CD4-positive, alpha-beta T cell treated with Interleukin-21 for 1 hour (primary cell): Measurements from ENCODE around the gene PSTPIP1.
A peak's percentile ranks its signal among the peaks of the same experiment; 100 is the strongest.

Experiments used
- DNase-seq: peaks from one replicate; pipeline ENCODE4 v3.0.0-alpha.2; 2020

PSTPIP1 gene

GRCh38 chr15:76979331-76979925 lies 15.5 kb upstream of the PSTPIP1 start:
- no peak for DNase-seq

GRCh38 chr15:76979996-76980520 lies 14.9 kb upstream of the PSTPIP1 start:
- DNase-seq: no peak

DNA sequence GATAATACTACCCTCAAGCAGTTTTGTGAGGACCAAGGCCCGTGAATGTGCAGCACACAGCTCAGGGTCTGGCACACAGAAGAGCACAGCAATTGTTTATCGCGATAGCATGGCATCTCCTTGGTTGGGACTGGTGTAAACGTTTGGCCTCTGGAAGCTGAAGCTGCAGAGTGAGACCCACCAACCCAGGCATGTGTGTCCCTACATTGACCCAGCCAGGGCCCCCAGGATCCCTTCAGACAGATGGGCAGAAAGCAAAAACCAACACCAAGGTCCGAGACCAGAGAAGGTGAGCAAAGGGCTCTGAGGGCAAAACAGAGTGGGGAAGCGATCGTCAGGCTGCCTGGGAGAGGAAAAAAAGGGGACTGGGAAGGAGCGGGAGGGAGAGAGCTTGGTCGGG lies 12.6 kb upstream of the PSTPIP1 start:
- no peak for DNase-seq

DNA sequence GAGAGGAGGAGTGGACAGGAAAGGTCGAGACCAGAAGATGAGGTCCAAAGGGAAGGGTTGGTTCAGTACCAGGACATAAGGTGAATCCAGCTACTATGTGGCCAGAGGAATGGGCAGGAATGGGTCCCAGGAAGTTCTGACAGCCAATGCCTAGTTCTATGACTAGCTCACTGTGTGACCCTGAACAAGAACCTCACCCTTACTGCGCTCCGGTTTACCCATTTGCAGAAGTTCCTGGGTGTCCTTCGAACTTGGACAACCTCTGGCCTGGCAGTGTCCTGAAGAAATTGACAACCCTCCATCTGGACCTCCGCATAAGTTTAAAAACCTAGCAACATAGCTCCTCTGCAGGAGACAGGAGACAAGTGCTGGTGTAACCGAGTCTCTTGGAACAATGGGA lies 12.2 kb upstream of the PSTPIP1 start:
- DNase-seq: no peak

DNA sequence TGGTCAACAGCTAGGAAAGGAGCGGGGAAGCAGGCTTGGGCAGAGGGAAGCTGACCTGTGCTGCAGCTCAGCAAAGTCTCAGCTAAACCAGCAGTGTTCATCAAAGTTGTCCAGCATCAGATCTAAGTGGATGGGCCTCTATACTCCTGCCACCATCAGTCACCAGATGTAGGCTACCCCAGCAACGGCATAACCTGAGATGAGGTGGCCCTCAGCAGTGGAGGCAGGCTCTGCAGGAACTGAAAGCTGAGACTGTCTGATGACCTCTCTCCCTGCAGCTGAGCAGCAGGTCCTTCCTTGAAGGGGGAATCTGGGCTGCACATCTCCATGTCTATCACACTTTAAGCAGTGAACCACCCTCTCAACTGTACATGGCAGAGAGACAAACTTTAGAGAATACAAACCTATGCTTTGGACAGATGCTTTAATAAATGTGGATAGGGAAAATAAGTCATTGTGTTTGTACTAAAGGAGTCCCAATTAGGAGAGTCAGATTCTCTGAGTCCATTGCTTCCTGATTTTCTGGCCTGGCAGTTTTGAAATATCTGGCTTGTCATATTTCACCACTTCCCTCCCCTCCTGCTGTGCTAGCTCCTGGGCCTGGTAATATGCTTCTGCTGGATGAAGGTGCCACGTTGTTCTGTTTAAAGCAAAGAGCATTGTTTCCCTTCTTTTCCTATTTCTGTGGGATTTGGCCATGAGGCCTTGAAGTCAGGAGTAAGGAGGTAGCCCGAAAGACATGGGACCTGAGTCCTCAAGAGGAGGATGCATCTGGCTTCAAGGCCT lies 11.1 kb upstream of the PSTPIP1 start:
- no peak for DNase-seq

- DNase-seq: no peak
These were observed 8.2 kb upstream of the PSTPIP1 start for GRCh38 chr15:76986743-76987142.

DNA sequence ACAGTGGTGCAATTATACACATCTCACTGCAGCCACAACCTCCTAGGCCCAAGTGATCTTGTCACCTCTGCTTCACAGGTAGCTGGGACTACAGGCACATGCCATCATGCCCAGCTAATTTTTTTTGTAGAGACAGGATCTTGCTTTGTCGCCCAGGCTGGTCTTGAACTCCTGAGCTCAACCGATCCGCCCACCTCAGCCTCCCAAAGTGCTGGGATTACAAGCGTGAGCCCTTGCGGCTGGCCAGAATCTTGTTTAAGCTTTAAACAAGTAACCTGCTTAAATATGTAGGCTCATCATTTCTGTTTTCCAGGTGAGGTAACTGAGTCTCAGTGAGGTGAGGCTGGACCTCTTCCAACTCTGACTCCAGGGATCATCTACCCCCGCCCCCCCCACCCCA lies 7.7 kb upstream of the PSTPIP1 start:
- no peak for DNase-seq

GRCh38 chr15:76987896-76988860 lies 6.7 kb upstream of the PSTPIP1 start:
- no peak for DNase-seq

GRCh38 chr15:76988867-76989780 lies 5.8 kb upstream of the PSTPIP1 start:
- DNase-seq: no peak

DNA sequence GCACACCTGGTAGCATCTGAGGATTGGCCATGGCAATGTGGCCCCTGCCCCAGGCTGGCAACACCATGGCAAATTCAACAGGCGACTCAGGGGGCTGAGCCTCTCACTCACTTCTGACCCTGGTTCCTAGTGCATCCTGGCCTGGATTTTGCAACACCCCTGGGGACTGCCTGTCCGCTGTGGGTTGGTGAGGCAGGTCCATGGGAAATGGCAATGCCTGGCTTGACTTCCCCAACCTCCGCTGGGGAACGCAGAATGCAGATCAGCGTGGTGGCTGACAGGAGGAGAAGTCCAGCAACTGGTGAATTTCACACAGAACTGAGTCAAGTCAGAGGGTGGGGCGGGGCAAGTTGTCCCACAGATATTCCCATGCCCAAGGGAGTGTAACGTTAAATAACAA lies 3.9 kb upstream of the PSTPIP1 start:
- DNase-seq: no peak

DNA sequence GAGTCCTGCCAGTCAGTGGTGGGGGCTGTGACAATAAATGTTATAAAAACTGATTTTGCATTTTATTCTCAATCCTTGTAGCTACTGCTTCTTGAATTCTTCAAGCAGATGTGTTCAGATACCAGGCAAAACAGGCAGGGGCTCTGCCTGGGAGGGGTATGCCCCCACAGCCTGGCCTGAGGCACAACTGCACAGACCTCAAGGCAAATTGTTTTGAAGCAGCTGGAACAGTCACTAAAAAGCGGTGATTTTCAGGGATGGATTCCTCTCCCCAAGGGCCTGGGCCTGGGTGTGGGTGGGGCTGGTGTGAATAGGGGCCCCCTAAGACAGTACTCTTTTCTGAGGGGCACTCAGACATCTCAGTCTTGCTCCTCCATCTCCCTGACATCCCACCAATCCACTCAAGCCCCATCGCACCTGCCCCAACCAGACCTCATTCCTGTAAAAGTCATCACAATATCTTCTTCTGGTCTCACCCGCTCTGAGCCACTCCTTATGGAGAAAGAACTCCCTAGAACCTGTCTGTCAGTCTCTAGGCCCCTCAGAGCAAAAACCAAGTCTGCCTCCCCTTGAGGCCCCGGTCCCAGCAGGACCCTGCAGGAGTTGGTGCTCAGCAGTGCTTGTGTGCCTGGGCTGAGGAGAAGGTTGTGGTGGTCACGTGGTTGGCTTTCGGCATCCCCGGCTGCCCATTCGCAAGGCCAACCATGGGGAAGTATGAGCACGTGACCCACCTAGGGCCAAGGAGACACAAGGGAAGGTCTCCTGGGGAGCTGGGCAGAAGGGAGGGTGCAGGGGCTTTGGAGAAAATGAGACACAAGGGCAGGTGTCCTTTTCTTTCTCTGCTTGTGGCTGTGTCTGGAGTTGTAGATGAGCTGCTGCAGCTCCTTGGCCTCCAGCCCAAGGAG lies 2.9 kb upstream of the PSTPIP1 start:
- DNase-seq: no peak

GRCh38 chr15:76993114-76993725 lies 1.7 kb upstream of the PSTPIP1 start:
- DNase-seq: no peak

- DNase-seq: peak; percentile 57
These were observed 925 bp upstream of the PSTPIP1 start for GRCh38 chr15:76994001-76994400.

DNA sequence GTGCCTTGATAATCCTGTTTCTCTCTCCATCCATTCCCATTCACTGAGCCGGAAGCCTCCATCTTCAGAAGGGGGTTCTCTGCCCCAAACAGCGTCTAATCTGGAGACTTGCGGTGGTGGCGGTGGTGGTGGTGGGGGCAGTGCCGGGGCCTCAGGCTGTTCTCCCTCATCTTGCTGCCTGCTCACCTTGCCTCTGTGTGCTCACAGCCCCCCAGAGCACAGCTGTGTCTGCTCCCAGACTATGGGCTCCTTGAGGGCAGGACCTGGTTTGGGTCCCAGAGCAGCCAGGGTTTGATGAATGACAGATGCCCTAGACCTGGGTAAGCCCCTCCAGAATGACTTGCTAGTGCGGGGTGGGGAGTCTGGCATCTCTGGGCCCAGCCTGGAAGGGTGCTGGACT lies 430 bp upstream of the PSTPIP1 start:
- DNase-seq: no peak

DNA sequence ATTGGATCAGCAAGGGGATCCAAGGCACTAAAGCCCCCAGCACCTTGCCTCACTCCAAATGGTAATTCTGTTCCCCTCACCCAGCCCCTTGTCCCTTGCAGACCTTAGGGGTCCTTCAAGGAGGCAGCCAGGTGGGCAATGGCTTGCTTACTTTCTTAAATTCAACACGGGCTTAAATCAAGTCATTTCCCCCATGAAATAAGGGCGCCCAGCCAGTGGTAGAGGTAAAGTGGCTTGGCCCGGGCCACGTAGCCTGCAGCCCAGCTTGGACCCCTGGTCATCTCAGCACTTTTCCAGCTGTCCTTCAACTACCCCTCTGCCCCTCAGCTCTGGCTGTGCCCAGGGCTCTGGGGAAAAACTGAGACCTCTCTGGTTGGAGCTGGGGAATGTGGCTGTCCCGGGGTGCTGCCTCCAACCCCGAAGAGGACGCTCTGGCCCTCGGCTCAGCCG lies 1.2 kb downstream of the PSTPIP1 start:
- DNase-seq: no peak

DNA sequence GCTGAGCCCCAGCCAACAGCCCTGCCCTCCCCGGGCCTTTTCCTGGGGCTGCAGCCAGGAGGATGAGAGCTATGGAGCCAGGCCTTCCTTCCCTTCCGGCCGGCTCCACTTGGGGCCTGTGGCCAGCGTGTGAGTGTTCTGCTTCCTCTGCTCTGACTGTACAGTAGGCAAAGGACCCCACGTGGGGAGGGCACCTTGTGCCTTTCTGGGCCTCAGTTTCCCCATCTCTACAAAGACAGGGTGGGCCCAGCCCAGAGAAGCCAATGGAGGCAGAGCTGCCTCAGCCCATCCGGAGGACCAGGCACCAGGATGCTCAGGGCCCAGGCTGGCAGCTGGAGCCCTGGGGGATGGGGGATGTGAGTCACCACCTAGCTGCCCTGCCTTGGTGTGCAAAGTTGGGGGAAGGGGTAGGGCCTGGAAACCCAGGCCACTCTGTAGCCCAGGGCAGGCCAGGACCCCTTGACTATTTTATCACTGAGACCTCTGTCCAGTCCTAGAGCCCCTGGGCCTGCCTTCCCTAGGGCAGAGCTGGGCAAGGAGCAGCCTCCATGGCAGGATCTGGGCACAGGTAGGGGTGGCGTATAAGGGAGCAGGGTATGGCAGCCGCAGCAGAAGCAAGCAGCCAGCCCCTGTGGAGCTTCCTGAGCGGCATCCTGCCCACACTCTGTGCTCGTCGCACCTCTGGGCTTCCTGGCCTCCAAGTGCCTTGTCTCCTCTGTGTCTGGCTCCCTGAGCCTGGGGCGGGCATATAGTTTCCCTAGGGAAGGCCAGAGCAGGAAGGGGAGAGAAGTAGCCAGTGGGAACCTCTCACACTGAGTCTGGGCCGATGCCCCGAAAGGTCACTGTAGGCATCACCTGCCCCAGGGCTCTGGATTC lies 1.8 kb downstream of the PSTPIP1 start:
- peak; percentile 50 for DNase-seq

- DNase-seq: peak; percentile 37
These were observed 3.8 kb downstream of the PSTPIP1 start for GRCh38 chr15:76998663-76999285.

GRCh38 chr15:76999996-77000395 lies 5.1 kb downstream of the PSTPIP1 start:
- no peak for DNase-seq

GRCh38 chr15:77001351-77001750 lies 6.4 kb downstream of the PSTPIP1 start:
- DNase-seq: no peak
